ENCODE measurements around the gene ADRM1. TPM values are rescaled to one million over a fixed set of nuclear protein-coding genes. Genes with fewer than 3 reads are reported as not detected.

Gene ADRM1
- total RNA-seq, 1 donor from 2014 or later, result 87.2 TPM

DNA sequence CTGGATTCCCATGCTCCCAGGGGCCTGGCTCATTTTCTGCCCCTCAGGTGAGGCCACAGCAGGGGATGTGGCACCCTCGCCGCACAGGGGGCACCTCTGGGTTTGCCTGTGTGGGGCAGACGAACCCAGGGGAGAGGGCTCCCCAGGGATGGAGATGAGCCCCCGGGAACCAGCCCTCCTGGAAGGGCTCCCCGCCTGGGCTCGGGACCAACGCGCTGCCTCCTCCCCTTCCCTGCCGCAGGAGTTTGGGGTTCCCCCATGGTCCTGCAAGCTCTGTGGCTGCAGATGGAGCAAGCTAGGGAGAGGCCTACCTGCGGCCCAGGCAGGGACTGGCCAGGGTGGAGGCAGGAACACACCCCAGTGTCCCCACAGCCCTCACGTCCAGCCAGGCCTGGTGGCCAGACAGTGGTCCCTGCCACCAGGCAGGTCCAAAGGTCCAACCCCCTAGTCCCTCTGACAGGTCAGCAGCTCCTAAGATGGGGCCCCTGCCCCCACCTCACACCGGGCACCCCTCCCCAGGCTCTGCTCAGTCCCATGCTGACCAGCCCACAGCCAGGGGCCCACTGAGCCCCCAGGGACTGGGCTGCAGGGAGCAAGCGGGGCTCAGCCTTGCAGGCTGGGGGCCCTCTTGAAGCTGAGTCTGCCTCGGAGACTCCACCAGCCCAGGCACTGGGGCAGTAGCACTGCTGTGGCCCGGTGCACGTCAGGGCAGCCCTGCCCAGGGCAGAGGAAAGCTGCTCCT lies 50.7 kb downstream of the ADRM1 start:
- Mint-ChIP-seq H3K9me3 (ENCODE audit: low read depth) (peaks cover 3% of the 10 kb centered on the region), H3K27me3 (ENCODE audit: low read depth) (no peaks in the 10 kb centered on the region), H3K27ac (ENCODE audit: unreplicated experiment) (no peak overlapping the region), H3K36me3 (ENCODE audit: low read depth) (peaks cover 8% of the 10 kb centered on the region), H3K4me3 (ENCODE audit: unreplicated experiment) (no peak overlapping the region), H3K4me1 (ENCODE audit: low read depth) (peaks cover 46% of the 10 kb centered on the region)
- DNase-seq (ENCODE audit: low spot score), result no peak
- TF ChIP-seq, protein P1, sequence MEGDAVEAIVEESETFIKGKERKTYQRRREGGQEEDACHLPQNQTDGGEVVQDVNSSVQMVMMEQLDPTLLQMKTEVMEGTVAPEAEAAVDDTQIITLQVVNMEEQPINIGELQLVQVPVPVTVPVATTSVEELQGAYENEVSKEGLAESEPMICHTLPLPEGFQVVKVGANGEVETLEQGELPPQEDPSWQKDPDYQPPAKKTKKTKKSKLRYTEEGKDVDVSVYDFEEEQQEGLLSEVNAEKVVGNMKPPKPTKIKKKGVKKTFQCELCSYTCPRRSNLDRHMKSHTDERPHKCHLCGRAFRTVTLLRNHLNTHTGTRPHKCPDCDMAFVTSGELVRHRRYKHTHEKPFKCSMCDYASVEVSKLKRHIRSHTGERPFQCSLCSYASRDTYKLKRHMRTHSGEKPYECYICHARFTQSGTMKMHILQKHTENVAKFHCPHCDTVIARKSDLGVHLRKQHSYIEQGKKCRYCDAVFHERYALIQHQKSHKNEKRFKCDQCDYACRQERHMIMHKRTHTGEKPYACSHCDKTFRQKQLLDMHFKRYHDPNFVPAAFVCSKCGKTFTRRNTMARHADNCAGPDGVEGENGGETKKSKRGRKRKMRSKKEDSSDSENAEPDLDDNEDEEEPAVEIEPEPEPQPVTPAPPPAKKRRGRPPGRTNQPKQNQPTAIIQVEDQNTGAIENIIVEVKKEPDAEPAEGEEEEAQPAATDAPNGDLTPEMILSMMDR (IDR thresholded peaks at IDR 0.05), result no peak

GRCh38 chr20:62354031-62354808 lies 51.4 kb downstream of the ADRM1 start:
- TF ChIP-seq, protein P1 (IDR thresholded peaks at IDR 0.05), result no peak
- Mint-ChIP-seq H3K27ac (ENCODE audit: unreplicated experiment) (no peak overlapping the region), H3K4me1 (ENCODE audit: low read depth) (peaks cover 53% of the 10 kb centered on the region), H3K4me3 (ENCODE audit: unreplicated experiment) (no peak overlapping the region), H3K36me3 (ENCODE audit: low read depth) (peaks cover 4% of the 10 kb centered on the region), H3K9me3 (ENCODE audit: low read depth) (no peaks in the 10 kb centered on the region), H3K27me3 (ENCODE audit: low read depth) (no peaks in the 10 kb centered on the region)
- no peak for DNase-seq (ENCODE audit: low spot score)

DNA sequence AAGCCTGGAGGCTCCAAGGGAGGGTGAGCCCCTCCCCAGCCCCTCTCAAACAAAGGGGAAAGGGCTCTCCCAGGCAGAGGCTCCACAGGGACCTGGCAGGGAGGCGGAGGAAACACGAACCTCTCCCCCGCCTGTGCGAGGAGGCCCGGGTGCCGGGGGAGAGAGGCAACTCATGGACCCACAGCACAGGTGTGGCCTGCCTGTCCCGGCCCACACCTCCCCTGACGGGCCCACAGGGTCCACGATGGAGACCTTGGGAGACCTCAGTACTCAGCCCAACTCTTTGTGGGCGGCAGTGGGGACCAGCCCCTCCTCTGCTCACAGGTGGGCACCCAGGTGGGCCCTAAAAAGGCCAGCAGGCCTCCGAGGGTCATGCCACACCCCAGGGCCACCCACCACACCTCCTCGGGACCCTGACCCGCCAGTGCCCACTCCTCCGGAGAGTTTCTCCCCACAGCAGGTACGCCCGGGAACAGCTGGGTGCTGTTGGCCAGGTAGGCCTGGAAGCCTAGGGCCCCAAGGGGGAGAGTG lies 52.1 kb downstream of the ADRM1 start:
- no peak overlapping the region for H3K27ac Mint-ChIP-seq (ENCODE audit: unreplicated experiment)
- no peaks in the 10 kb centered on the region for H3K9me3 Mint-ChIP-seq (ENCODE audit: low read depth)
- DNase-seq (ENCODE audit: low spot score), result no peak
- no peaks in the 10 kb centered on the region for H3K27me3 Mint-ChIP-seq (ENCODE audit: low read depth)
- no peak overlapping the region for H3K4me3 Mint-ChIP-seq (ENCODE audit: unreplicated experiment)
- H3K36me3 Mint-ChIP-seq (ENCODE audit: low read depth), result peaks cover 1% of the 10 kb centered on the region
- H3K4me1 Mint-ChIP-seq (ENCODE audit: low read depth), result peaks cover 57% of the 10 kb centered on the region
- TF ChIP-seq, protein P1 (IDR thresholded peaks at IDR 0.05), result no peak

GRCh38 chr20:62355516-62355877 lies 52.7 kb downstream of the ADRM1 start:
- peaks cover 54% of the 10 kb centered on the region for H3K4me1 Mint-ChIP-seq (ENCODE audit: low read depth)
- DNase-seq (ENCODE audit: low spot score), result no peak
- no peaks in the 10 kb centered on the region for H3K9me3 Mint-ChIP-seq (ENCODE audit: low read depth)
- H3K4me3 Mint-ChIP-seq (ENCODE audit: unreplicated experiment), result no peak overlapping the region
- peak overlapping the region; percentile 92 for H3K27ac Mint-ChIP-seq (ENCODE audit: unreplicated experiment)
- no peaks in the 10 kb centered on the region for H3K36me3 Mint-ChIP-seq (ENCODE audit: low read depth)
- no peaks in the 10 kb centered on the region for H3K27me3 Mint-ChIP-seq (ENCODE audit: low read depth)
- TF ChIP-seq, protein P1 (IDR thresholded peaks at IDR 0.05), result no peak

- peak overlapping the region; percentile 53 for H3K4me3 Mint-ChIP-seq (ENCODE audit: unreplicated experiment)
- H3K4me1 Mint-ChIP-seq (ENCODE audit: low read depth), result peaks cover 58% of the 10 kb centered on the region
- peak overlapping the region; percentile 92 for H3K27ac Mint-ChIP-seq (ENCODE audit: unreplicated experiment)
- TF ChIP-seq, protein P1 (IDR thresholded peaks at IDR 0.05), result no peak
- DNase-seq (ENCODE audit: low spot score), result no peak
- H3K27me3 Mint-ChIP-seq (ENCODE audit: low read depth), result no peaks in the 10 kb centered on the region
- H3K36me3 Mint-ChIP-seq (ENCODE audit: low read depth), result no peaks in the 10 kb centered on the region
- no peaks in the 10 kb centered on the region for H3K9me3 Mint-ChIP-seq (ENCODE audit: low read depth)
These were observed 53.2 kb downstream of the ADRM1 start for GRCh38 chr20:62355878-62356588.

Measured in chondrocyte (in vitro differentiated cells).